ENCODE results near the gene MYH9.

DNA sequence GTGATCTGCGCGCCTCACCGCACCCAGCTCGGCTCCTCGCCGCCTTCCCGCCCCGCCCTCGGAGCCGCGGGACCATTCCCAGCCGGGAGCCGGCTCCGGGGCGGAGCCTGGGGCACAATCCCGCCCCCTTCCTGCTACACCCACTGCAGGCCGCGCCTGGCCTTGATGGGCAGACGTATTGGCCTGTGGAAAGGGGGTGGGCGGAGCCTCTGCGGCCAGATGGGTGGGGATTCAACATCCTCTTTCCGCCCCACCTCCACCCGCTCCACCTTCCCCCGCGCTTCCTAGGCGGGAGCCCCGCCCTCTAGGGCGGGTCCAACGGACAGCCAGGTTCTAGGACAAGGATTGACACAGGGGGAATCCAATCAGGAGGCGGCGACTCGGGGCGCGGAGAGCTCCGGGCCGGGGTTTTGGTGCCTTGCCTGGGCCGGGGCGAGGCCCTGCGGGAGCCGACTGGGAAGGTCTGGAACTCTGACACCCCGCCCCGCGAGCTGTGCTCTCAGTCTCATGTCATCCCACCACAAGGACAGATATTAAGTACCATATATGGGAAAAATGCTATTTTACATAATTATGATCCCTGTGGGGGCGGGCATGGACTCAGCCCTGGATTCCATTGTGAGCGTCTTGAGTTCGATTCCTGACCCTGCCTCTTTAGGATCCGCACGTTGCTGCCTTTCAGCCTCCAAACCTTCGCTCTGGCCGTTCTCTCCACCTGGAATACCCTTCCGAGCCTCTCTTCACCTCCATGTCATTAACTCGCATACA lies at the start of gene MYH9:
- TF ChIP-seq EZH2 (IDR thresholded peaks at IDR 0.05; ENCODE audit: borderline replicate concordance, insufficient read depth, low read length, poor library complexity, severe bottlenecking) = no peak
- peak; percentile 36 for TF ChIP-seq EP300 (conservative IDR thresholded peaks at IDR 0.05; ENCODE audit: poor library complexity, severe bottlenecking)
